Glutamatergic neuron (in vitro differentiated cells): Measurements from ENCODE around the gene ZNF132. TPM values are rescaled to one million over a fixed set of nuclear protein-coding genes. Genes with fewer than 3 reads are reported as not detected.
A peak's percentile ranks its signal among the peaks of the same experiment; 100 is the strongest.
"Not testable (repeated sequence)": the region's sequence is repeated elsewhere in the genome, so short reads cannot be mapped to it uniquely, and the experiment has no call there.

Experiments
- DNase-seq: peaks from one replicate; pipeline ENCODE4 v3.0.0; 2022
- H3K27ac Mint-ChIP-seq: one replicate; pipeline ENCODE4 v1.8.0; 2020; ENCODE audit warnings: mild to moderate bottlenecking, mixed read lengths, inconsistent platforms; ENCODE audit not compliant: unreplicated experiment
- H3K27me3 Mint-ChIP-seq: one replicate; pipeline ENCODE4 v1.8.0; 2020; ENCODE audit warnings: mild to moderate bottlenecking, moderate library complexity, mixed read lengths, inconsistent platforms; ENCODE audit not compliant: unreplicated experiment
- H3K36me3 Mint-ChIP-seq: one replicate; pipeline ENCODE4 v1.8.0; 2020; ENCODE audit warnings: mild to moderate bottlenecking, mixed read lengths, inconsistent platforms; ENCODE audit not compliant: unreplicated experiment
- H3K4me1 Mint-ChIP-seq: one replicate; pipeline ENCODE4 v1.8.0; 2020; ENCODE audit warnings: mild to moderate bottlenecking, low read depth, mixed read lengths, inconsistent platforms; ENCODE audit not compliant: unreplicated experiment
- H3K4me3 Mint-ChIP-seq: one replicate; pipeline ENCODE4 v1.8.0; 2020; ENCODE audit warnings: mild to moderate bottlenecking, mixed read lengths, inconsistent platforms; ENCODE audit not compliant: unreplicated experiment
- H3K9me3 Mint-ChIP-seq: one replicate; pipeline ENCODE4 v1.8.0; 2020; ENCODE audit warnings: mild to moderate bottlenecking, moderate library complexity, mixed read lengths, inconsistent platforms; ENCODE audit not compliant: unreplicated experiment
- total RNA-seq: library from RNA; stranded (reverse); fragmentation: NEBNext Ultra II Directional; extraction: Animal tissue kit (Norgen Biotek cat#: 25700); gene quantifications from one replicate; pipeline ENCODE4 v1.2.1, GENCODE V29; 2021; ENCODE audit not compliant: unreplicated experiment
- TF ChIP-seq, protein P1 (sequence below): fragments of 200-600 bp; sonication (generic); IDR thresholded peaks from one replicate; pipeline ENCODE4 v1.5.0; 2021; ENCODE audit not compliant: partially characterized antibody, unreplicated experiment

ZNF132 gene
- total RNA-seq, 1 donor from 2014 or later: 4.9 TPM

DNA sequence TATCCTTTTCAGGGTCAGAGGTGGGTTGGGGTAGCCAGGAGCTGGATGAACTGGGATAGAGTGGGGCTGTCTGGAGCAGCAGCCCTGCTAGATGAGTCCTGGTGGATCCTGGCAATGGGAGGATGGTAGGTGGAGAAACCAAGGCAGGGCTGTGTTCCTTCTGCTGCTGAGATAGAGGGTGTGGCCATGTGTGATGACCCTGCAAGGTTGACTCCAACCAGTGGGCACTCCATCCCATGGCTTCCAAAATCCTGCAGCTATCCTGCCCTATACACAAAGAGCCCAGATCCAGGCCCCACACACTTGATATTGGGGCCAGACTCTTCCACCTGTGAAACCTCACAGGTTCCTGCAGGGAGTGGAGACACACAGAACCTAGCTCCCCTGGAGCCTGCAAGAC is 33.8 kb upstream of the ZNF132 start:
- peak overlapping the region; percentile 57 for H3K4me3 Mint-ChIP-seq

DNA sequence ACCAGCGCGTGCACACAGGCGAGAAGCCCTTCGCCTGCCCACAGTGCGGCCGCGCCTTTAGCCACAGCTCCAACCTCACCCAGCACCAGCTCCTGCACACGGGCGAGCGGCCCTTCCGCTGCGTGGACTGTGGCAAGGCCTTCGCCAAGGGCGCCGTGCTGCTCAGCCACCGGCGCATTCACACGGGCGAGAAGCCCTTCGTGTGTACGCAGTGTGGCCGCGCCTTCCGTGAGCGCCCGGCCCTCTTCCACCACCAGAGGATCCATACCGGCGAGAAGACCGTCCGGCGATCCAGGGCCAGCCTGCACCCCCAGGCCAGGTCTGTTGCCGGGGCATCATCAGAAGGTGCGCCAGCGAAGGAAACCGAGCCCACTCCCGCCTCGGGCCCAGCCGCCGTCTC is 31.8 kb upstream of the ZNF132 start:
- DNase-seq: no peak
- Mint-ChIP-seq H3K9me3 (peaks cover 7% of the 10 kb centered on the region), H3K27me3 (peaks cover 16% of the 10 kb centered on the region), H3K4me3 (no peak overlapping the region), H3K36me3 (no peaks in the 10 kb centered on the region), H3K4me1 (peaks cover 6% of the 10 kb centered on the region), H3K27ac (no peak overlapping the region)
- TF ChIP-seq, protein P1, sequence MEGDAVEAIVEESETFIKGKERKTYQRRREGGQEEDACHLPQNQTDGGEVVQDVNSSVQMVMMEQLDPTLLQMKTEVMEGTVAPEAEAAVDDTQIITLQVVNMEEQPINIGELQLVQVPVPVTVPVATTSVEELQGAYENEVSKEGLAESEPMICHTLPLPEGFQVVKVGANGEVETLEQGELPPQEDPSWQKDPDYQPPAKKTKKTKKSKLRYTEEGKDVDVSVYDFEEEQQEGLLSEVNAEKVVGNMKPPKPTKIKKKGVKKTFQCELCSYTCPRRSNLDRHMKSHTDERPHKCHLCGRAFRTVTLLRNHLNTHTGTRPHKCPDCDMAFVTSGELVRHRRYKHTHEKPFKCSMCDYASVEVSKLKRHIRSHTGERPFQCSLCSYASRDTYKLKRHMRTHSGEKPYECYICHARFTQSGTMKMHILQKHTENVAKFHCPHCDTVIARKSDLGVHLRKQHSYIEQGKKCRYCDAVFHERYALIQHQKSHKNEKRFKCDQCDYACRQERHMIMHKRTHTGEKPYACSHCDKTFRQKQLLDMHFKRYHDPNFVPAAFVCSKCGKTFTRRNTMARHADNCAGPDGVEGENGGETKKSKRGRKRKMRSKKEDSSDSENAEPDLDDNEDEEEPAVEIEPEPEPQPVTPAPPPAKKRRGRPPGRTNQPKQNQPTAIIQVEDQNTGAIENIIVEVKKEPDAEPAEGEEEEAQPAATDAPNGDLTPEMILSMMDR: no peak

More for the DNA sequence above, 33.8 kb upstream of the ZNF132 start:
- Mint-ChIP-seq H3K27me3 (peaks cover 14% of the 10 kb centered on the region), H3K4me1 (peaks cover 5% of the 10 kb centered on the region), H3K36me3 (no peaks in the 10 kb centered on the region), H3K9me3 (peaks cover 9% of the 10 kb centered on the region), H3K27ac (no peak overlapping the region)
- TF ChIP-seq, protein P1: no peak
- no peak for DNase-seq

GRCh38 chr19:58470837-58471543 is 31.0 kb upstream of the ZNF132 start:
- H3K9me3 Mint-ChIP-seq, DNase-seq, H3K27ac Mint-ChIP-seq, H3K4me3 Mint-ChIP-seq, H3K36me3 Mint-ChIP-seq, H3K4me1 Mint-ChIP-seq: not testable (repeated sequence)
- peaks cover 15% of the 10 kb centered on the region for H3K27me3 Mint-ChIP-seq

GRCh38 chr19:58469241-58470013 is 29.5 kb upstream of the ZNF132 start:
- Mint-ChIP-seq H3K9me3 (peaks cover 4% of the 10 kb centered on the region), H3K27me3 (peaks cover 11% of the 10 kb centered on the region), H3K4me3 (no peak overlapping the region), H3K27ac (no peak overlapping the region), H3K36me3 (no peaks in the 10 kb centered on the region), H3K4me1 (peaks cover 5% of the 10 kb centered on the region)
- TF ChIP-seq, protein P1: no peak
- DNase-seq: no peak

GRCh38 chr19:58468216-58468839 is 28.4 kb upstream of the ZNF132 start:
- TF ChIP-seq, protein P1: no peak
- Mint-ChIP-seq H3K4me1 (peaks cover 5% of the 10 kb centered on the region), H3K27me3 (peaks cover 7% of the 10 kb centered on the region), H3K9me3 (peaks cover 2% of the 10 kb centered on the region), H3K36me3 (no peaks in the 10 kb centered on the region), H3K4me3 (peak overlapping the region; percentile 87), H3K27ac (no peak overlapping the region)
- DNase-seq: no peak
